RWPE2 (cell line): ENCODE data around the gene MON2.

ENCODE experiments used
- ATAC-seq: fragments of 200-7000 bp; cut with Tn5 transposase; 3 replicates; pipeline ENCODE4 v1.9.1; 2021; ENCODE audit warnings: low read depth
- DNase-seq: peaks from one replicate; pipeline ENCODE4 v3.0.0-alpha.2; 2020; ENCODE audit warnings: low spot score
- H3K27ac ChIP-seq: fragments of 450-650 bp; 2 replicates; pipeline ENCODE4 v1.5.1; 2017; ENCODE audit warnings: mild to moderate bottlenecking; ENCODE audit not compliant: poor library complexity, severe bottlenecking
- H3K27me3 ChIP-seq: fragments of 250-450 bp; sonication (Bioruptor Pico); 2 replicates; pipeline ENCODE4 v1.5.1; 2021; ENCODE audit warnings: mild to moderate bottlenecking, moderate library complexity; ENCODE audit not compliant: insufficient read depth, poor library complexity, severe bottlenecking
- H3K36me3 ChIP-seq: fragments of 250-450 bp; sonication (Bioruptor Pico); 2 replicates; pipeline ENCODE4 v1.5.1; 2020; ENCODE audit warnings: low read depth, mild to moderate bottlenecking, moderate library complexity
- H3K4me1 ChIP-seq: fragments of 250-450 bp; sonication (Bioruptor Pico); 2 replicates; pipeline ENCODE4 v1.5.1; 2021; ENCODE audit warnings: mild to moderate bottlenecking, moderate library complexity; ENCODE audit not compliant: insufficient read depth, poor library complexity, severe bottlenecking
- H3K4me3 ChIP-seq: fragments of 250-450 bp; sonication (Bioruptor Pico); 2 replicates; pipeline ENCODE4 v1.5.1; 2021; ENCODE audit warnings: mild to moderate bottlenecking, moderate library complexity; ENCODE audit not compliant: severe bottlenecking
- H3K9me3 ChIP-seq: fragments of 250-450 bp; sonication (Bioruptor Pico); 2 replicates; pipeline ENCODE4 v1.5.1; 2021; ENCODE audit warnings: mild to moderate bottlenecking, moderate library complexity; ENCODE audit not compliant: severe bottlenecking
- CTCF ChIP-seq: fragments of 450-650 bp; IDR thresholded peaks from one replicate; pipeline ENCODE4 v1.5.1; 2017; ENCODE audit warnings: mild to moderate bottlenecking, moderate library complexity; ENCODE audit not compliant: poor library complexity, severe bottlenecking

Gene MON2

DNA sequence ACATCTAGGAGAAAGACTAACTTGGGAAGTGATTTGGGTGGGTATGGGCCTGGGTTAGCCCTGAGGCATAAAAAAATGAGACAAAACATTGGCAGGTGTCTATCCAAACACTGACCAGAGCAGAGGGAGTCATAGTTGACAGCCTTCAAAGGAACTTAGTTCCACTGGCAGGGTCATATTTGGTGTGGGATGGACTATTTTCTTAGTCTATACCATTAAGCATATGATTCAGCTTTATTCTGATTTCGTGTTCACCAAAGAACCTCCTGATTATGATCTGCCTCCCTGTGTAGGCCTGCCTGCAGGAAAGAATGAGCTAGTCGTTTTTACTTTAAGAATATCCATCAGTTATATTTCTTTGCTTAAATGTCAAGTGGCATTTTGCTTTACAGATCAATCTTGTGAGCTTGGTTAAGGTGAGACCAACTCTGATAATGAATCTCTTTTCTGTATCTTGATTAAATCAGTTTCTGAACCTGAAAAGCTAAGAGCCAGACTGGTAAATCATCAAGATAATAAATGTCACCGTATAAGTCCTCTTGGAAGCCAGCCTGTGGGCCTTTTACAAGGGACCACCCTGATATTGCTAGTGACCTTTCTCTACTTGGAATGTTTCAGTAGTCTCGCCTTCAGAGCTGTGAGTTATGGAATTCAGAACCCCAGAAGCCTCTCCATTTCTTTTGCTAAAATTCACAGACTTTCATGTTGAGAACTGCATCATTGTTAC lies 182.9 kb downstream of the MON2 start:
- H3K27me3 ChIP-seq = no peaks in the 10 kb centered on the region
- TF ChIP-seq CTCF = no peak
- no peak overlapping the region for H3K4me3 ChIP-seq
- DNase-seq (no peak), ATAC-seq (no peak)
- H3K36me3 ChIP-seq = no peaks in the 10 kb centered on the region
- H3K27ac ChIP-seq = no peak overlapping the region
- H3K9me3 ChIP-seq = no peaks in the 10 kb centered on the region
- no peaks in the 10 kb centered on the region for H3K4me1 ChIP-seq
